OCI-LY1 (cell line): ENCODE measurements around the gene STAM2.

Experiments
- CTCF ChIP-seq: fragments of 200-600 bp; sonication (generic), shearing (Covaris generic); IDR thresholded peaks from 2 replicates; pipeline ENCODE4 v1.5.1; 2017; ENCODE audit warnings: mild to moderate bottlenecking, antibody characterized with exemption, low read length, moderate library complexity, mixed read lengths
- EZH2 ChIP-seq: fragments of 200-600 bp; sonication (generic), shearing (Covaris generic); IDR thresholded peaks from 2 replicates; pipeline ENCODE4 v1.8.0; 2017; ENCODE audit warnings: borderline replicate concordance, mixed run types, mild to moderate bottlenecking, antibody characterized with exemption, low read length, moderate library complexity, mixed read lengths

GRCh38 chr2:152221839-152222238 is 46.3 kb upstream of the STAM2 start:
- TF ChIP-seq CTCF (no peak), EZH2 (no peak)
